ENCODE measurements around the gene SNED1. TPM values are rescaled to one million over a fixed set of nuclear protein-coding genes. Genes with fewer than 3 reads are reported as not detected.

SNED1 gene
- polyA plus RNA-seq, 1 donor (not counting 4 experiments of a cell fraction or from before 2014, with no cell fraction given), result 0.12 TPM

- Histone ChIP-seq H3K4me1 (ENCODE audit: control insufficient read depth, extremely low read depth, insufficient read depth, low read length) (peaks cover 8% of the 10 kb centered on the region), H2AFZ (ENCODE audit: control insufficient read depth, low read length) (no peak overlapping the region), H3K79me2 (ENCODE audit: control insufficient read depth, insufficient read depth, low read length) (no peaks in the 10 kb centered on the region), H3K36me3 (ENCODE audit: control insufficient read depth in 2 of 2, extremely low read depth in 1 of 2, insufficient read depth in 2 of 2, low read length in 2 of 2) (peaks cover 0 to 2% of the 10 kb centered on the region in 2 experiments), H4K20me1 (ENCODE audit: control insufficient read depth, extremely low read depth, insufficient read depth, low read length) (no peaks in the 10 kb centered on the region), H3K27me3 (ENCODE audit: control insufficient read depth, extremely low read depth, insufficient read depth, low read length) (no peaks in the 10 kb centered on the region), H3K9me1 (ENCODE audit: control insufficient read depth, extremely low read depth, insufficient read depth, low read length) (no peaks in the 10 kb centered on the region), H3K27ac (ENCODE audit: control insufficient read depth, insufficient read depth, low read length) (no peak overlapping the region), H3K4me3 (ENCODE audit: control insufficient read depth in 2 of 3, extremely low read depth in 1 of 3, insufficient read depth in 2 of 3, low read depth in 1 of 3, low read length in 3 of 3) (no peak overlapping the region), H3K4me2 (ENCODE audit: control insufficient read depth, extremely low read depth, insufficient read depth, low read depth, low read length) (no peak overlapping the region), H3K9me3 (ENCODE audit: control insufficient read depth, low read depth, low read length) (no peaks in the 10 kb centered on the region), H3K9ac (ENCODE audit: control insufficient read depth, extremely low read depth, insufficient read depth, low read length) (no peak overlapping the region)
- TF ChIP-seq EZH2 (IDR thresholded peaks at IDR 0.05; ENCODE audit: low read length) (no peak), CTCF (optimal IDR thresholded peaks at IDR 0.05 in 1 of 3, IDR thresholded peaks at IDR 0.05 in 1 of 3, conservative IDR thresholded peaks at IDR 0.05 in 1 of 3; ENCODE audit: extremely low read depth in 1 of 3, insufficient read depth in 2 of 3, low read length in 3 of 3) (no peak)
- DNase-seq (ENCODE audit: low read depth, low spot score) (no peak), FAIRE-seq (no peak)
- dilution Hi-C loops (cut with MboI; ENCODE audit: extremely low pct_ligation_motif_present, low sequenced_read_pairs), result no loop called here
Measured at GRCh38 chr2:241126771-241127202, 128.4 kb downstream of the SNED1 start.

GRCh38 chr2:241128266-241128665 is 129.8 kb downstream of the SNED1 start:
- no peaks in the 10 kb centered on the region for H3K79me2 ChIP-seq (ENCODE audit: control insufficient read depth, insufficient read depth, low read length)
- H2AFZ ChIP-seq (ENCODE audit: control insufficient read depth, low read length), result no peak overlapping the region
- DNase-seq (ENCODE audit: low read depth, low spot score) (no peak), FAIRE-seq (no peak)
- no peak overlapping the region for H3K4me2 ChIP-seq (ENCODE audit: control insufficient read depth, extremely low read depth, insufficient read depth, low read depth, low read length)
- no peaks in the 10 kb centered on the region for H4K20me1 ChIP-seq (ENCODE audit: control insufficient read depth, extremely low read depth, insufficient read depth, low read length)
- H3K9me3 ChIP-seq (ENCODE audit: control insufficient read depth, low read depth, low read length), result no peaks in the 10 kb centered on the region
- H3K9me1 ChIP-seq (ENCODE audit: control insufficient read depth, extremely low read depth, insufficient read depth, low read length), result no peaks in the 10 kb centered on the region
- H3K9ac ChIP-seq (ENCODE audit: control insufficient read depth, extremely low read depth, insufficient read depth, low read length), result no peak overlapping the region
- dilution Hi-C loops (cut with MboI; ENCODE audit: extremely low pct_ligation_motif_present, low sequenced_read_pairs), result no loop called here
- no peaks in the 10 kb centered on the region for H3K27me3 ChIP-seq (ENCODE audit: control insufficient read depth, extremely low read depth, insufficient read depth, low read length)
- H3K4me3 ChIP-seq (ENCODE audit: control insufficient read depth in 2 of 3, extremely low read depth in 1 of 3, insufficient read depth in 2 of 3, low read depth in 1 of 3, low read length in 3 of 3), result no peak overlapping the region
- TF ChIP-seq CTCF (optimal IDR thresholded peaks at IDR 0.05 in 1 of 3, IDR thresholded peaks at IDR 0.05 in 1 of 3, conservative IDR thresholded peaks at IDR 0.05 in 1 of 3; ENCODE audit: extremely low read depth in 1 of 3, insufficient read depth in 2 of 3, low read length in 3 of 3) (no peak), EZH2 (IDR thresholded peaks at IDR 0.05; ENCODE audit: low read length) (no peak)
- no peak overlapping the region for H3K27ac ChIP-seq (ENCODE audit: control insufficient read depth, insufficient read depth, low read length)
- peaks cover 8% of the 10 kb centered on the region for H3K4me1 ChIP-seq (ENCODE audit: control insufficient read depth, extremely low read depth, insufficient read depth, low read length)
- peaks cover 0 to 2% of the 10 kb centered on the region in 2 experiments for H3K36me3 ChIP-seq (ENCODE audit: control insufficient read depth in 2 of 2, extremely low read depth in 1 of 2, insufficient read depth in 2 of 2, low read length in 2 of 2)
